Cardiac muscle cell (in vitro differentiated cells and primary cell): ENCODE results near the gene SLC5A5. TPM values are rescaled to one million over a fixed set of nuclear protein-coding genes. Genes with fewer than 3 reads are reported as not detected.

Source experiments
- DNase-seq, 2 donors: peaks; one replicate each; pipeline versions ENCODE4 v3.0.0 to v3.0.0-alpha.2; 2010 to 2017; ENCODE audit warnings: low read depth in 1 of 2, low spot score in 1 of 2
- H3K27ac ChIP-seq: fragments of 200-600 bp; sonication (generic); 2 replicates; pipeline ENCODE4 v1.5.1; 2016
- H3K27me3 ChIP-seq: fragments of 200-600 bp; sonication (generic); 2 replicates; pipeline ENCODE4 v1.6.0; 2016; ENCODE audit warnings: control low read depth
- H3K36me3 ChIP-seq: fragments of 200-600 bp; sonication (generic); 2 replicates; pipeline ENCODE4 v1.5.1; 2016; ENCODE audit warnings: control low read depth
- H3K4me1 ChIP-seq: fragments of 200-600 bp; sonication (generic); 2 replicates; pipeline ENCODE4 v1.8.1; 2017; ENCODE audit warnings: low read depth, mild to moderate bottlenecking, mixed run types
- H3K4me3 ChIP-seq: fragments of 200-600 bp; sonication (generic); 2 replicates; pipeline ENCODE4 v1.5.1; 2016; ENCODE audit warnings: mild to moderate bottlenecking
- H3K9me3 ChIP-seq: fragments of 200-600 bp; sonication (generic); 2 replicates; pipeline ENCODE4 v1.5.1; 2017; ENCODE audit warnings: low read depth, mild to moderate bottlenecking, control low read depth
- CTCF ChIP-seq: IDR thresholded peaks from 2 replicates; pipeline ENCODE4 v1.5.1; 2012; ENCODE audit warnings: low read depth, mild to moderate bottlenecking, low read length
- polyA plus RNA-seq: library from polyadenylated mRNA; unstranded; fragments of >200 nt; fragmentation: Nextera tagmentation; extraction: Ambion mirVana; gene quantifications from 2 replicates; pipeline ENCODE4 v1.2.1, GENCODE V29; 2016
- total RNA-seq: library from RNA; depleted of rRNA; stranded (reverse); fragments of >200 nt; gene quantifications from 2 replicates; pipeline ENCODE4 v1.2.3, GENCODE V29; 2016

The SLC5A5 gene
- total and polyA plus RNA-seq, 2 experiments from 2014 or later, result 0.21 TPM; not detected in 1

- TF ChIP-seq CTCF, result no peak
- Histone ChIP-seq H3K27me3 (no peaks in the 10 kb centered on the region), H3K27ac (no peak overlapping the region), H3K4me3 (peak overlapping the region; percentile 87), H3K36me3 (no peaks in the 10 kb centered on the region), H3K9me3 (no peaks in the 10 kb centered on the region), H3K4me1 (peaks cover 6% of the 10 kb centered on the region)
- peak; percentile 32 to 38 for DNase-seq
Measured at GRCh38 chr19:17931532-17932191, 59.9 kb downstream of the SLC5A5 start.

GRCh38 chr19:17932485-17933338 lies 61.0 kb downstream of the SLC5A5 start, which contains the start of gene CCDC124:
CCDC124 (plus strand) TSS chr19:17933015; CDS start chr19:17936421, 3,406 bp downstream.
- peak; percentile 94 to 96 for DNase-seq
- peaks cover 6% of the 10 kb centered on the region for H3K4me1 ChIP-seq
- TF ChIP-seq CTCF, result peak; percentile 96
- H3K27me3 ChIP-seq, result no peaks in the 10 kb centered on the region
- no peaks in the 10 kb centered on the region for H3K36me3 ChIP-seq
- H3K9me3 ChIP-seq, result no peaks in the 10 kb centered on the region
- H3K4me3 ChIP-seq, result peak within 1 kb of the TSS; percentile 87
- H3K27ac ChIP-seq, result peak within 1 kb of the TSS; percentile 96

- peak overlapping the region; percentile 87 for H3K4me3 ChIP-seq
- H3K9me3 ChIP-seq, result no peaks in the 10 kb centered on the region
- H3K4me1 ChIP-seq, result peaks cover 6% of the 10 kb centered on the region
- no peak for TF ChIP-seq CTCF
- peak in 1 of 2 donors; percentile 20 for DNase-seq
- H3K36me3 ChIP-seq, result no peaks in the 10 kb centered on the region
- no peaks in the 10 kb centered on the region for H3K27me3 ChIP-seq
- H3K27ac ChIP-seq, result no peak overlapping the region
Measured at GRCh38 chr19:17933414-17934129, 61.8 kb downstream of the SLC5A5 start.

- peaks cover 6% of the 10 kb centered on the region for H3K4me1 ChIP-seq
- no peaks in the 10 kb centered on the region for H3K9me3 ChIP-seq
- TF ChIP-seq CTCF, result no peak
- no peaks in the 10 kb centered on the region for H3K27me3 ChIP-seq
- H3K36me3 ChIP-seq, result no peaks in the 10 kb centered on the region
- H3K27ac ChIP-seq, result no peak overlapping the region
- no peak for DNase-seq
- H3K4me3 ChIP-seq, result no peak overlapping the region
Measured at GRCh38 chr19:17936379-17936778, 64.6 kb downstream of the SLC5A5 start.

- TF ChIP-seq CTCF, result no peak
- no peaks in the 10 kb centered on the region for H3K36me3 ChIP-seq
- H3K9me3 ChIP-seq, result no peaks in the 10 kb centered on the region
- H3K27ac ChIP-seq, result no peak overlapping the region
- H3K27me3 ChIP-seq, result no peaks in the 10 kb centered on the region
- peaks cover 6% of the 10 kb centered on the region for H3K4me1 ChIP-seq
- DNase-seq, result no peak
- no peak overlapping the region for H3K4me3 ChIP-seq
Measured at GRCh38 chr19:17937371-17937900, 65.7 kb downstream of the SLC5A5 start.
